ENCODE results near the gene RACK1. TPM values are rescaled to one million over a fixed set of nuclear protein-coding genes. Genes with fewer than 3 reads are reported as not detected.

RACK1 gene
- total and polyA plus RNA-seq, 2 of the 8 experiments (the other 6 are each of a cell fraction or from before 2014, with no cell fraction given): 2,589 to 7,971 TPM

- TF ChIP-seq ATF3 (IDR thresholded peaks at IDR 0.05; ENCODE audit: insufficient read depth, low read depth, low read length) (no peak), TEAD4 (IDR thresholded peaks at IDR 0.05; ENCODE audit: low read depth, low read length) (no peak)
Measured at GRCh38 chr5:181283347-181283746, 39.6 kb upstream of the RACK1 start (continued).
